ENCODE results near the gene NOL3. TPM values are rescaled to one million over a fixed set of nuclear protein-coding genes. Genes with fewer than 3 reads are reported as not detected.

NOL3 gene
- polyA plus RNA-seq, 3 donors = 2.7 to 17.0 (median 3.8) TPM

DNA sequence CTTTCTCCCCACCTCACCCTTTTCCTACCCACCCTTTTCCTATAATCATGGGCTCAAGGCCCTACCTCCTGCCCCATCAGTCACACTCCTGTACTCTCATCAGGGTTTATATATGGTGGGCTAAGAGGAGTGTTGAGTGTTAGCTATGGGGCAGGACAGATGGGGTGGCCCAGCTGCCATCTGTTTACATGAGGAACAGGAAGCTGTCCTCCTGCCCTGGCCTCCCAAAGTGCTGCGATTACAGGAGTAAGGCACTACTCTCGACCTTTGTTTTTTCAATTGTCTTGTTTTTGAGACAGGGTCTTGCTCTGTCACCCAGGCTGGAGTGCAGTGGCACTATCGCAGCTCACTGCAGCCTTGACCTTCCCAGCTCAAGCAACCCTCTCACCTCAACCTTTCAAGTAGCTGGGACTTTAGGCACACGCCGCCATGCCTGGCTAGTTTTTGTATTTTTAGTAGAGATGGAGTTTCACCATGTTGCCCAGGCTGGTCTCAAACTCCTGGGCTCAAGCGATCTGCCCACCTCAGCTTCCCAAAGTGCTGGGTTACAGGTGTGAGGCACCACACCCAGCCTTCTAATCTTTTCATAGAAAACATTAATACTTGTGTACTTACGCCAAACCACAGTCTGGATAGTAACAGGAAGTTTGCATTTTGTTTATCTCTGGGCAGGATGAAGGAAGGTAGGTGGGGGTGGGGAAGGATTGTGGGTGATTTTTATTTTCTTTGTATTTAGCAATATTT lies 12.3 kb upstream of the NOL3 start:
- peaks cover 60% of the 10 kb centered on the region for H3K4me1 Mint-ChIP-seq
- peaks cover 0 to 9% of the 10 kb centered on the region in 2 donors for H3K9me3 ChIP-seq (replicated peaks in 1 of 2; ENCODE audit: control insufficient read depth in 1 of 2, insufficient read depth in 1 of 2, low read length in 2 of 2)
- no peak overlapping the region for H2AFZ ChIP-seq (ENCODE audit: insufficient read depth, low read depth, low read length, poor library complexity, severe bottlenecking)
- peak overlapping the region in 1 of 3 experiments; percentile 14 for H3K4me3 ChIP-seq (replicated peaks in 1 of 3; ENCODE audit: low read depth in 2 of 3, low read length in 3 of 3)
- H3K9me3 Mint-ChIP-seq = peaks cover 0 to 14% (median 7%) of the 10 kb centered on the region in 7 donors
- peaks cover 13 to 43% of the 10 kb centered on the region in 2 donors for H3K27me3 ChIP-seq (ENCODE audit: control insufficient read depth in 2 of 2, insufficient read depth in 2 of 2, low read length in 2 of 2)
- H3K9ac ChIP-seq (ENCODE audit: insufficient read depth, low read length, poor library complexity, severe bottlenecking) = no peak overlapping the region
- peak overlapping the region in 6 of 7 donors; percentile 5 to 76 (median 36) for H3K27ac Mint-ChIP-seq
- 71% methylated on average over 2 of the region's 7 CpGs for WGBS (ENCODE audit: insufficient coverage)
- H4K20me1 ChIP-seq (ENCODE audit: insufficient read depth, low read length) = peaks cover 83% of the 10 kb centered on the region
- intact Hi-C loops (cut with micrococcal nuclease) = loop anchor here (5.0 kb wide), 2 partner anchors 141 to 201 kb away; no protein-coding TSS in a partner anchor
- peaks cover 10 to 12% of the 10 kb centered on the region in 2 donors for H3K36me3 Mint-ChIP-seq
- no peaks in the 10 kb centered on the region for H3K79me2 ChIP-seq (ENCODE audit: insufficient read depth, low read length)
- TF ChIP-seq, protein P1, sequence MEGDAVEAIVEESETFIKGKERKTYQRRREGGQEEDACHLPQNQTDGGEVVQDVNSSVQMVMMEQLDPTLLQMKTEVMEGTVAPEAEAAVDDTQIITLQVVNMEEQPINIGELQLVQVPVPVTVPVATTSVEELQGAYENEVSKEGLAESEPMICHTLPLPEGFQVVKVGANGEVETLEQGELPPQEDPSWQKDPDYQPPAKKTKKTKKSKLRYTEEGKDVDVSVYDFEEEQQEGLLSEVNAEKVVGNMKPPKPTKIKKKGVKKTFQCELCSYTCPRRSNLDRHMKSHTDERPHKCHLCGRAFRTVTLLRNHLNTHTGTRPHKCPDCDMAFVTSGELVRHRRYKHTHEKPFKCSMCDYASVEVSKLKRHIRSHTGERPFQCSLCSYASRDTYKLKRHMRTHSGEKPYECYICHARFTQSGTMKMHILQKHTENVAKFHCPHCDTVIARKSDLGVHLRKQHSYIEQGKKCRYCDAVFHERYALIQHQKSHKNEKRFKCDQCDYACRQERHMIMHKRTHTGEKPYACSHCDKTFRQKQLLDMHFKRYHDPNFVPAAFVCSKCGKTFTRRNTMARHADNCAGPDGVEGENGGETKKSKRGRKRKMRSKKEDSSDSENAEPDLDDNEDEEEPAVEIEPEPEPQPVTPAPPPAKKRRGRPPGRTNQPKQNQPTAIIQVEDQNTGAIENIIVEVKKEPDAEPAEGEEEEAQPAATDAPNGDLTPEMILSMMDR (IDR thresholded peaks at IDR 0.05) = no peak
- H3K27me3 Mint-ChIP-seq (ENCODE audit: low read depth in 3 of 3) = peaks cover 50 to 63% (median 52%) of the 10 kb centered on the region in 3 donors
- H3K36me3 ChIP-seq (replicated peaks in 1 of 2; ENCODE audit: control insufficient read depth in 1 of 2, insufficient read depth in 2 of 2, low read length in 2 of 2) = no peaks in the 10 kb centered on the region
- peak overlapping the region; percentile 99 for H3K4me2 ChIP-seq (replicated peaks; ENCODE audit: extremely low read depth, low read length, poor library complexity, severe bottlenecking)
- H3K27ac ChIP-seq (ENCODE audit: low read depth in 1 of 2, low read length in 2 of 2) = no peak overlapping the region
- no peak for DNase-seq
- peaks cover 53 to 64% of the 10 kb centered on the region in 2 donors for H3K4me1 ChIP-seq (ENCODE audit: control insufficient read depth in 1 of 2, insufficient read depth in 2 of 2, low read length in 2 of 2)
- H3K4me3 Mint-ChIP-seq = peak overlapping the region; percentile 39 to 91

DNA sequence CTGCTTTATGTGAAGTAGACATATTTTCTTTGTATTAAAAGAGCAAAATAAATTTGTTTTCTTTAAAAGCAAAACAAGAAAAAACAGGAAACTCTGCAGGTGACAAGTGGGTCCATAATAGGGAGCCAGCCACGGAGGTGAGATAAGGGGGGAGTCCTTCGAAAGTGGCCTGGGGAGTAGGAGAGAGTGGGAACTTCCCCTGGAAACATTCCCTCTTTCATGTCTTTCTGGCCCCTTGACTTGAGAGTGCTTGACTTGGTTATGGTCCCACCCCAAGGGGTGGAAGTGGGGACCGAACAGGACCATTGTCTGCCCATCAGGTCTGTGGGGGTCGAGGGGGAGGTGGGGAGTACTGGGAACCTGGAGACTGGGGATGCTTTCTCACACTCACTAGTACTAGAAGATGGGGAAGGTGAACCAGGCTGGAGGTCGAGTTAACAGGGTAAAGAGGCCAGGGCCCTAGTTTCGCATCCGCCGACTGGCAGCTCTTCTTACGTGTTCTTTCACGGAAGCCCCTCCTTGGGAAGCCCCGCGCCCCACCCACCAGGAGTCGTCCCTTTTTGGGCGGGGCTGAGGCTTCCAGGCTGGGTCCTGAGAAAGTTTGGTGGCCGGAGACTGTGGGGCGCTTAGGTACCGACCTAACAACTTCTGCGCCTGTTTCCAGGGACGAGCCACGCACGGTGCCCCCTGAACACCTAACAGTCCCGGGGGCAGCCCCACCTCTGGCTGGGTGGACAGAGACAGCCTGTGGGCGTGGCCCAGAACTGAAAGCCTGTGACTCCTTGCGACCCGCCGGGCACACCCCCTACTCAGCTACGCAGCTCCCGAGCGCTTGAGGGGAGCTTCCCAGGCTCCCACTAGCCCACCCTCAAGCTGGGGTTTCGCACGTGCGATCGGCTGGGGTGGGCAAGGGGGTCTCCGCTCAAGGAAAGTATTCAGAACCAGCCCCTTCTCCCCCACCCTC lies 11.4 kb upstream of the NOL3 start:
- Histone ChIP-seq H2AFZ (ENCODE audit: insufficient read depth, low read depth, low read length, poor library complexity, severe bottlenecking) (peak overlapping the region; percentile 89), H3K79me2 (ENCODE audit: insufficient read depth, low read length) (no peaks in the 10 kb centered on the region), H3K4me2 (replicated peaks; ENCODE audit: extremely low read depth, low read length, poor library complexity, severe bottlenecking) (peak overlapping the region; percentile 99), H3K4me3 (replicated peaks in 1 of 3; ENCODE audit: low read depth in 2 of 3, low read length in 3 of 3) (peak overlapping the region; percentile 69 to 99 (median 83)), H3K27ac (ENCODE audit: low read depth in 1 of 2, low read length in 2 of 2) (peak overlapping the region; percentile 67 to 93), H3K4me1 (ENCODE audit: control insufficient read depth in 1 of 2, insufficient read depth in 2 of 2, low read length in 2 of 2) (peaks cover 61 to 72% of the 10 kb centered on the region in 2 donors), H3K9ac (ENCODE audit: insufficient read depth, low read length, poor library complexity, severe bottlenecking) (peak overlapping the region; percentile 94), H4K20me1 (ENCODE audit: insufficient read depth, low read length) (peaks cover 84% of the 10 kb centered on the region), H3K36me3 (replicated peaks in 1 of 2; ENCODE audit: control insufficient read depth in 1 of 2, insufficient read depth in 2 of 2, low read length in 2 of 2) (no peaks in the 10 kb centered on the region), H3K27me3 (ENCODE audit: control insufficient read depth in 2 of 2, insufficient read depth in 2 of 2, low read length in 2 of 2) (peaks cover 21 to 45% of the 10 kb centered on the region in 2 donors), H3K9me3 (replicated peaks in 1 of 2; ENCODE audit: control insufficient read depth in 1 of 2, insufficient read depth in 1 of 2, low read length in 2 of 2) (peaks cover 0 to 15% of the 10 kb centered on the region in 2 donors)
- H3K27ac Mint-ChIP-seq = peak overlapping the region; percentile 74 to 95 (median 86)
- H3K4me3 Mint-ChIP-seq = peak overlapping the region; percentile 91 to 92
- peaks cover 47 to 64% (median 54%) of the 10 kb centered on the region in 3 donors for H3K27me3 Mint-ChIP-seq (ENCODE audit: low read depth in 3 of 3)
- peaks cover 10 to 11% of the 10 kb centered on the region in 2 donors for H3K36me3 Mint-ChIP-seq
- TF ChIP-seq, protein P1 (IDR thresholded peaks at IDR 0.05) = no peak
- intact Hi-C loops (cut with micrococcal nuclease) = loop anchor here (5.0 kb wide), 2 partner anchors 142 to 202 kb away; no protein-coding TSS in a partner anchor
- peaks cover 61% of the 10 kb centered on the region for H3K4me1 Mint-ChIP-seq
- DNase-seq = peak; percentile 53 to 84 (median 68)
- 2% methylated on average over 20 of the region's 34 CpGs for WGBS (ENCODE audit: insufficient coverage)
- H3K9me3 Mint-ChIP-seq = peaks cover 0 to 16% (median 8%) of the 10 kb centered on the region in 7 donors

Measured in CD14-positive monocyte (primary cell).